Effector memory CD4-positive, alpha-beta T cell (primary cell): Measurements from ENCODE around the gene CDH4.

Experiments
- DNase-seq, 3 donors: peaks; one replicate each; pipeline ENCODE4 v3.0.0-alpha.2; 2020
- H3K27ac ChIP-seq: 2 replicates; pipeline ENCODE4 v1.7.0; 2013; ENCODE audit warnings: mild to moderate bottlenecking, low read length, moderate library complexity; ENCODE audit not compliant: insufficient read depth, poor library complexity, severe bottlenecking
- H3K27me3 ChIP-seq: replicated peaks from 2 replicates; pipeline ENCODE4 v1.7.0; 2013; ENCODE audit warnings: mild to moderate bottlenecking, low read length; ENCODE audit not compliant: insufficient read depth, control insufficient read depth, poor library complexity, severe bottlenecking
- H3K36me3 ChIP-seq: 2 replicates; pipeline ENCODE4 v1.7.0; 2013; ENCODE audit warnings: mild to moderate bottlenecking, low read length, moderate library complexity; ENCODE audit not compliant: control insufficient read depth, insufficient read depth
- H3K4me1 ChIP-seq: 2 replicates; pipeline ENCODE4 v1.7.0; 2013; ENCODE audit warnings: low read length, mild to moderate bottlenecking; ENCODE audit not compliant: control insufficient read depth, insufficient read depth, poor library complexity, severe bottlenecking
- H3K4me3 ChIP-seq: 2 replicates; pipeline ENCODE4 v1.7.0; 2013; ENCODE audit warnings: low read length, low read depth, mild to moderate bottlenecking; ENCODE audit not compliant: insufficient read depth, poor library complexity, severe bottlenecking
- H3K9me3 ChIP-seq: 2 replicates; pipeline ENCODE4 v1.7.0; 2013; ENCODE audit warnings: mild to moderate bottlenecking, low read length, moderate library complexity; ENCODE audit not compliant: control insufficient read depth

Gene CDH4

GRCh38 chr20:61730631-61731362 is 478.7 kb downstream of the CDH4 start:
- H3K27ac ChIP-seq, result no peak overlapping the region
- no peak for DNase-seq
- H3K36me3 ChIP-seq, result no peaks in the 10 kb centered on the region
- H3K4me1 ChIP-seq, result no peaks in the 10 kb centered on the region
- H3K9me3 ChIP-seq, result no peaks in the 10 kb centered on the region
- no peak overlapping the region for H3K4me3 ChIP-seq
- H3K27me3 ChIP-seq, result no peaks in the 10 kb centered on the region

GRCh38 chr20:61731363-61732181 is 479.5 kb downstream of the CDH4 start:
- Histone ChIP-seq H3K9me3 (no peaks in the 10 kb centered on the region), H3K4me3 (no peak overlapping the region), H3K27me3 (no peaks in the 10 kb centered on the region), H3K4me1 (no peaks in the 10 kb centered on the region), H3K27ac (no peak overlapping the region), H3K36me3 (no peaks in the 10 kb centered on the region)
- DNase-seq, result no peak

- Histone ChIP-seq H3K4me1 (no peaks in the 10 kb centered on the region), H3K9me3 (no peaks in the 10 kb centered on the region), H3K36me3 (no peaks in the 10 kb centered on the region), H3K27ac (no peak overlapping the region), H3K27me3 (no peaks in the 10 kb centered on the region), H3K4me3 (no peak overlapping the region)
- DNase-seq, result no peak
Observed at GRCh38 chr20:61732511-61733210, 480.6 kb downstream of the CDH4 start.

- Histone ChIP-seq H3K4me3 (no peak overlapping the region), H3K27ac (no peak overlapping the region), H3K27me3 (no peaks in the 10 kb centered on the region), H3K9me3 (no peaks in the 10 kb centered on the region), H3K4me1 (no peaks in the 10 kb centered on the region), H3K36me3 (no peaks in the 10 kb centered on the region)
- no peak for DNase-seq
Observed at GRCh38 chr20:61733216-61733615, 481.2 kb downstream of the CDH4 start.

GRCh38 chr20:61733891-61734732 is 482.1 kb downstream of the CDH4 start:
- no peak overlapping the region for H3K27ac ChIP-seq
- H3K4me1 ChIP-seq, result no peaks in the 10 kb centered on the region
- no peaks in the 10 kb centered on the region for H3K9me3 ChIP-seq
- DNase-seq, result no peak
- H3K27me3 ChIP-seq, result no peaks in the 10 kb centered on the region
- no peak overlapping the region for H3K4me3 ChIP-seq
- H3K36me3 ChIP-seq, result no peaks in the 10 kb centered on the region

- Histone ChIP-seq H3K9me3 (no peaks in the 10 kb centered on the region), H3K36me3 (no peaks in the 10 kb centered on the region), H3K4me1 (no peaks in the 10 kb centered on the region), H3K27ac (no peak overlapping the region), H3K4me3 (no peak overlapping the region), H3K27me3 (no peaks in the 10 kb centered on the region)
- no peak for DNase-seq
Observed at GRCh38 chr20:61734733-61735502, 482.9 kb downstream of the CDH4 start.

- no peak for DNase-seq
- Histone ChIP-seq H3K9me3 (no peaks in the 10 kb centered on the region), H3K36me3 (no peaks in the 10 kb centered on the region), H3K4me3 (no peak overlapping the region), H3K27me3 (no peaks in the 10 kb centered on the region), H3K27ac (no peak overlapping the region), H3K4me1 (no peaks in the 10 kb centered on the region)
Observed at GRCh38 chr20:61735503-61735785, 483.4 kb downstream of the CDH4 start.

GRCh38 chr20:61736001-61736635 is 484.1 kb downstream of the CDH4 start:
- H3K4me1 ChIP-seq, result no peaks in the 10 kb centered on the region
- H3K27me3 ChIP-seq, result no peaks in the 10 kb centered on the region
- DNase-seq, result no peak
- no peaks in the 10 kb centered on the region for H3K9me3 ChIP-seq
- H3K27ac ChIP-seq, result no peak overlapping the region
- H3K36me3 ChIP-seq, result no peaks in the 10 kb centered on the region
- no peak overlapping the region for H3K4me3 ChIP-seq

GRCh38 chr20:61736751-61737310 is 484.8 kb downstream of the CDH4 start:
- no peak for DNase-seq
- Histone ChIP-seq H3K27ac (no peak overlapping the region), H3K27me3 (no peaks in the 10 kb centered on the region), H3K4me3 (no peak overlapping the region), H3K9me3 (no peaks in the 10 kb centered on the region), H3K36me3 (no peaks in the 10 kb centered on the region), H3K4me1 (no peaks in the 10 kb centered on the region)
